ENCODE data around the gene CST8.

DNA sequence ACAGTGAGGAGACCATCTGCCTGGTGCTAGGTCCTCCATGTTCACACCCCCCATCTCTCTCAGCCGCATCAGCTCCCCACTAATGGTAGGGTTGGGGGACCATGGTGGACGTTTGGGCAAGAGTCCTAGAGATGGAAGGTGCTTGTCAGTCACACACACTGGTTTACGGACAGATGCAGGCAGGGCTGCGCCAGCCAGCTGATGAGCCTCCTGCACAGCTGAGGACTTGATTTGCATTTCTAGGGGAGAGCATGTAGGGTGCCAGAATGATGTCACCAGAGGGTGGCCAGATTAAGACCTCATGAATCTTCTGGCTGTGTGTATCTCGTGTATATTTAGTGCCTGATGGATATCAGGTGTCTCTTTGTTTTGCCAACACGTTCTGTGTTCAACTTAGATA is 28.6 kb downstream of the CST8 start:
- TF ChIP-seq, protein P1, sequence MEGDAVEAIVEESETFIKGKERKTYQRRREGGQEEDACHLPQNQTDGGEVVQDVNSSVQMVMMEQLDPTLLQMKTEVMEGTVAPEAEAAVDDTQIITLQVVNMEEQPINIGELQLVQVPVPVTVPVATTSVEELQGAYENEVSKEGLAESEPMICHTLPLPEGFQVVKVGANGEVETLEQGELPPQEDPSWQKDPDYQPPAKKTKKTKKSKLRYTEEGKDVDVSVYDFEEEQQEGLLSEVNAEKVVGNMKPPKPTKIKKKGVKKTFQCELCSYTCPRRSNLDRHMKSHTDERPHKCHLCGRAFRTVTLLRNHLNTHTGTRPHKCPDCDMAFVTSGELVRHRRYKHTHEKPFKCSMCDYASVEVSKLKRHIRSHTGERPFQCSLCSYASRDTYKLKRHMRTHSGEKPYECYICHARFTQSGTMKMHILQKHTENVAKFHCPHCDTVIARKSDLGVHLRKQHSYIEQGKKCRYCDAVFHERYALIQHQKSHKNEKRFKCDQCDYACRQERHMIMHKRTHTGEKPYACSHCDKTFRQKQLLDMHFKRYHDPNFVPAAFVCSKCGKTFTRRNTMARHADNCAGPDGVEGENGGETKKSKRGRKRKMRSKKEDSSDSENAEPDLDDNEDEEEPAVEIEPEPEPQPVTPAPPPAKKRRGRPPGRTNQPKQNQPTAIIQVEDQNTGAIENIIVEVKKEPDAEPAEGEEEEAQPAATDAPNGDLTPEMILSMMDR (IDR thresholded peaks at IDR 0.05; ENCODE audit: low read depth, low read length) = no peak
- no peak for TF ChIP-seq POLR2A (IDR thresholded peaks at IDR 0.05; ENCODE audit: extremely low read depth, insufficient read length)
- TF ChIP-seq, protein P2, sequence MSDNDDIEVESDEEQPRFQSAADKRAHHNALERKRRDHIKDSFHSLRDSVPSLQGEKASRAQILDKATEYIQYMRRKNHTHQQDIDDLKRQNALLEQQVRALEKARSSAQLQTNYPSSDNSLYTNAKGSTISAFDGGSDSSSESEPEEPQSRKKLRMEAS (IDR thresholded peaks at IDR 0.05; ENCODE audit: low read depth, low read length) = no peak

Data from NB4 (cell line).